Pancreas (tissue), 10 donors: ENCODE data around the gene ITGAD. TPM values are rescaled to one million over a fixed set of nuclear protein-coding genes. Genes with fewer than 3 reads are reported as not detected.

ENCODE experiments used
- ATAC-seq, 4 donors: fragments of 200-7000 bp; cut with Tn5 transposase; one replicate each; pipeline versions ENCODE4 v1.8.0 to v1.9.1; 2020; ENCODE audit warnings: mild to moderate bottlenecking in 4 of 4, moderate library complexity in 4 of 4
- DNase-seq, 6 donors: peaks; one replicate each; pipeline ENCODE4 v3.0.0-alpha.2; 2020
- FAIRE-seq: peaks from 2 replicates; lab custom pipeline; 2012; peaks lifted over from hg19 to GRCh38; lab: Jason Lieb, UNC
- H3K27ac ChIP-seq, 4 donors: fragments of 200-600 bp; sonication (generic); 1 replicate in 3 of 4; 2 replicates in 1 of 4; pipeline versions ENCODE4 v1.5.0 to v1.8.0; 2020
- H3K27me3 ChIP-seq, 4 donors: fragments of 200-600 bp; one replicate each; pipeline ENCODE4 v1.8.0; 2021
- H3K36me3 ChIP-seq, 3 donors: fragments of 200-600 bp; sonication (generic) in 1 of 3; one replicate each; pipeline versions ENCODE4 v1.5.0 to v1.8.0; 2020 to 2021
- H3K4me1 ChIP-seq, 3 donors: fragments of 200-600 bp; one replicate each; pipeline ENCODE4 v1.8.0; 2021
- H3K4me3 ChIP-seq, 4 donors: fragments of 200-600 bp; sonication (generic) in 2 of 4; one replicate each; pipeline versions ENCODE4 v1.5.0 to v1.8.0; 2020 to 2021
- H3K9me3 ChIP-seq, 4 donors: fragments of 200-600 bp; one replicate each; pipeline ENCODE4 v1.8.0; 2021
- CTCF ChIP-seq, 4 donors: fragments of 200-600 bp; sonication (generic) in 3 of 4; IDR thresholded peaks; one replicate each; pipeline versions ENCODE4 v1.5.0 to v1.8.0; 2021; ENCODE audit warnings: antibody characterized with exemption in 4 of 4
- WGBS, 2 donors: extraction: QIAGEN DNeasy Blood & Tissue Kit; methylation state at CpG; one replicate each; pipeline ENCODE4 v1.1.7; 2013; 5-methylcytosine and 5-hydroxymethylcytosine counted together
- intact Hi-C, 3 donors: fragments of 100-400 bp; cut with DNase I; formaldehyde crosslinking; loops; one replicate each; pipeline versions ENCODE4 v1.11.1 to v1.14.2; 2022
- polyA plus RNA-seq, 2 donors: library from polyadenylated mRNA; stranded (reverse); fragments of 200-250 nt; gene quantifications; one replicate each; pipeline ENCODE4 v1.2.3, GENCODE V29; 2013
- total RNA-seq, 6 donors: library from RNA; stranded (reverse); fragmentation: NEBNext Ultra II Directional in 4 of 6; extraction: Animal tissue kit (Norgen Biotek cat#: 25700) in 4 of 6; gene quantifications; one replicate each; pipeline versions ENCODE4 v1.2.1 to v1.2.4, GENCODE V29; 2021 to 2023
- donor health status: healthy with polysubstance abuse.
- donor health status: DM: no; HTN: no; CAD: no; lungs with moderate emphysema.
- donor health status: DM: no; HTN: no; CAD: no.
- donor health status: control.
- donor health status: control.
- donor health status: Bipolar disorder and iron deficiency.
- donor health status: DM: yes; HTN: yes; CAD: no.
- donor health status: DM: no; HTN: no; CAD: no.
- donor health status: DM: no; HTN: no; CAD: no.
- donor health status: DM: yes; HTN: yes; CAD: no.

Gene ITGAD
- under 1 TPM in 2 of 6 donors, not detected in 4; 0.06 to 0.31 TPM for total RNA-seq
- not detected for polyA plus RNA-seq

GRCh38 chr16:31393056-31393455 is at the start of gene ITGAD:
TSS of gene ITGAD (plus strand) at chr16:31393335. CDS start at chr16:31393361, 26 bp downstream.
- FAIRE-seq: no peak

GRCh38 chr16:31344712-31345111 is 48.4 kb upstream of the ITGAD start:
- Histone ChIP-seq H3K4me3 (no peak overlapping the region), H3K4me1 (no peaks in the 10 kb centered on the region), H3K36me3 (no peaks in the 10 kb centered on the region), H3K27ac (no peak overlapping the region), H3K9me3 (no peaks in the 10 kb centered on the region), H3K27me3 (no peaks in the 10 kb centered on the region)
- TF ChIP-seq CTCF (IDR thresholded peaks at IDR 0.05): no peak
- FAIRE-seq (no peak), DNase-seq (no peak), ATAC-seq (no peak)
- intact Hi-C loops: no loop called here
- 56 to 67% methylated on average over 9 of the region's 9 CpGs for WGBS, 2 donors

More at GRCh38 chr16:31393056-31393455, at the start of gene ITGAD:
- WGBS, 2 donors: 53 to 59% methylated on average over 5 of the region's 5 CpGs
- no peak for ATAC-seq
- DNase-seq: peak in 1 of 6 donors; percentile 9
- no peak for TF ChIP-seq CTCF (IDR thresholded peaks at IDR 0.05)
- Histone ChIP-seq H3K36me3 (no peaks in the 10 kb centered on the region), H3K27ac (no peak within 1 kb of the TSS), H3K27me3 (no peaks in the 10 kb centered on the region), H3K4me1 (no peaks in the 10 kb centered on the region), H3K9me3 (no peaks in the 10 kb centered on the region), H3K4me3 (no peak within 1 kb of the TSS)
- intact Hi-C loops: no loop called here

- ATAC-seq (no peak), FAIRE-seq (no peak), DNase-seq (no peak)
- H3K9me3 ChIP-seq: no peaks in the 10 kb centered on the region
- H3K27me3 ChIP-seq: no peaks in the 10 kb centered on the region
- WGBS, 2 donors: 81 to 82% methylated on average over 5 of the region's 5 CpGs
- no peaks in the 10 kb centered on the region for H3K36me3 ChIP-seq
- intact Hi-C loops: no loop called here
- H3K4me3 ChIP-seq: no peak overlapping the region
- no peak overlapping the region for H3K27ac ChIP-seq
- H3K4me1 ChIP-seq: no peaks in the 10 kb centered on the region
- TF ChIP-seq CTCF (IDR thresholded peaks at IDR 0.05): no peak
Measured at GRCh38 chr16:31347445-31347844, 45.7 kb upstream of the ITGAD start.

- ATAC-seq (no peak), DNase-seq (no peak), FAIRE-seq (no peak)
- no peak for TF ChIP-seq CTCF (IDR thresholded peaks at IDR 0.05)
- no peak overlapping the region for H3K27ac ChIP-seq
- no peaks in the 10 kb centered on the region for H3K36me3 ChIP-seq
- 24 to 30% methylated on average over 3 of the region's 3 CpGs for WGBS, 2 donors
- H3K4me3 ChIP-seq: no peak overlapping the region
- intact Hi-C loops: no loop called here
- no peaks in the 10 kb centered on the region for H3K9me3 ChIP-seq
- H3K4me1 ChIP-seq: no peaks in the 10 kb centered on the region
- H3K27me3 ChIP-seq: no peaks in the 10 kb centered on the region
Measured at GRCh38 chr16:31348579-31348978, 44.6 kb upstream of the ITGAD start.

GRCh38 chr16:31350275-31351005 is 42.7 kb upstream of the ITGAD start:
- Histone ChIP-seq H3K4me1 (no peaks in the 10 kb centered on the region), H3K4me3 (no peak overlapping the region), H3K9me3 (no peaks in the 10 kb centered on the region), H3K27ac (no peak overlapping the region), H3K36me3 (no peaks in the 10 kb centered on the region), H3K27me3 (no peaks in the 10 kb centered on the region)
- intact Hi-C loops: no loop called here
- FAIRE-seq (no peak), DNase-seq (no peak), ATAC-seq (peak in 2 of 4 donors; percentile 46 to 52)
- WGBS, 2 donors: 62 to 71% methylated on average over 12 of the region's 12 CpGs
- no peak for TF ChIP-seq CTCF (IDR thresholded peaks at IDR 0.05)
